ENCODE data around the gene CDX1. TPM values are rescaled to one million over a fixed set of nuclear protein-coding genes. Genes with fewer than 3 reads are reported as not detected.

Gene CDX1
- 1 to 10 TPM; 3.4 to 5.2 TPM for total RNA-seq
- 3.4 TPM for polyA plus RNA-seq (ENCODE audit: insufficient read depth, low read depth, low replicate concordance)
- long read RNA-seq, donor 1, transcript CDX1-201 (3 exons, 1,758 nt), result major isoform, 5 of 5 reads
- long read RNA-seq, donor 1, partial matches to known transcripts, result 0 of 5 reads
- long read RNA-seq, donor 1, other reads (novel, unspliced or antisense), result 0 of 5 reads
- long read RNA-seq, donor 2, partial matches to known transcripts, result 0 of 4 reads
- long read RNA-seq, donor 2, other reads (novel, unspliced or antisense), result 0 of 4 reads

DNA sequence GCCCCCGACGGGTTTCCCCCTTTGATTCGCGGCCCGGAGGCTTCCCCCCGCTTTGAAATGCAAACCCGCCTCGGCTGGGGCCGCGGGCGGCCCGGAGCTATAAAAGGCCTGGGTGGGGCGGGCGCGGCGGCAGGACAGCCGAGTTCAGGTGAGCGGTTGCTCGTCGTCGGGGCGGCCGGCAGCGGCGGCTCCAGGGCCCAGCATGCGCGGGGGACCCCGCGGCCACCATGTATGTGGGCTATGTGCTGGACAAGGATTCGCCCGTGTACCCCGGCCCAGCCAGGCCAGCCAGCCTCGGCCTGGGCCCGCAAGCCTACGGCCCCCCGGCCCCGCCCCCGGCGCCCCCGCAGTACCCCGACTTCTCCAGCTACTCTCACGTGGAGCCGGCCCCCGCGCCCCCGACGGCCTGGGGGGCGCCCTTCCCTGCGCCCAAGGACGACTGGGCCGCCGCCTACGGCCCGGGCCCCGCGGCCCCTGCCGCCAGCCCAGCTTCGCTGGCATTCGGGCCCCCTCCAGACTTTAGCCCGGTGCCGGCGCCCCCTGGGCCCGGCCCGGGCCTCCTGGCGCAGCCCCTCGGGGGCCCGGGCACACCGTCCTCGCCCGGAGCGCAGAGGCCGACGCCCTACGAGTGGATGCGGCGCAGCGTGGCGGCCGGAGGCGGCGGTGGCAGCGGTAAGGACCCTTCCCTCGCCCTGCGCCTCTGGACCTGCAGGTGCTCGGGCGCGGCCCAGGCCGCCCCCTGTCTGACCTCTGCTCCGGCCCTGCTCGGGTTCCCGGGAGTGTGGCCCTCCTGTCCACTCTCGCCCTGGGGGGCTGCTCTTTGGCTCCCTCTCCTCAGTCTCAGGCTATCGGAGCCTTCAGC lies at the start of gene CDX1:
TSS of gene CDX1 (plus strand) at position 129 of the 862 bp plus-strand sequence. CDS start at position 228, 99 bp downstream.
- 57 to 58% methylated on average over 19 to 76 of the region's 93 CpGs for WGBS, 2 donors
- H3K36me3 ChIP-seq (ENCODE audit: low read depth, missing control alignments), result no peaks in the 10 kb centered on the region
- intact Hi-C loops (cut with DNase I; ENCODE audit: low total_unique reads), result no loop called here
- H3K27me3 ChIP-seq, result no peaks in the 10 kb centered on the region
- no peak for DNase-seq
- peak within 1 kb of the TSS; percentile 32 to 43 for H3K4me3 ChIP-seq
- peak within 1 kb of the TSS in 1 of 2 donors; percentile 24 for H3K27ac ChIP-seq
- TF ChIP-seq, protein P1, sequence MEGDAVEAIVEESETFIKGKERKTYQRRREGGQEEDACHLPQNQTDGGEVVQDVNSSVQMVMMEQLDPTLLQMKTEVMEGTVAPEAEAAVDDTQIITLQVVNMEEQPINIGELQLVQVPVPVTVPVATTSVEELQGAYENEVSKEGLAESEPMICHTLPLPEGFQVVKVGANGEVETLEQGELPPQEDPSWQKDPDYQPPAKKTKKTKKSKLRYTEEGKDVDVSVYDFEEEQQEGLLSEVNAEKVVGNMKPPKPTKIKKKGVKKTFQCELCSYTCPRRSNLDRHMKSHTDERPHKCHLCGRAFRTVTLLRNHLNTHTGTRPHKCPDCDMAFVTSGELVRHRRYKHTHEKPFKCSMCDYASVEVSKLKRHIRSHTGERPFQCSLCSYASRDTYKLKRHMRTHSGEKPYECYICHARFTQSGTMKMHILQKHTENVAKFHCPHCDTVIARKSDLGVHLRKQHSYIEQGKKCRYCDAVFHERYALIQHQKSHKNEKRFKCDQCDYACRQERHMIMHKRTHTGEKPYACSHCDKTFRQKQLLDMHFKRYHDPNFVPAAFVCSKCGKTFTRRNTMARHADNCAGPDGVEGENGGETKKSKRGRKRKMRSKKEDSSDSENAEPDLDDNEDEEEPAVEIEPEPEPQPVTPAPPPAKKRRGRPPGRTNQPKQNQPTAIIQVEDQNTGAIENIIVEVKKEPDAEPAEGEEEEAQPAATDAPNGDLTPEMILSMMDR (IDR thresholded peaks at IDR 0.05), result no peak
- TF ChIP-seq POLR2A (IDR thresholded peaks at IDR 0.05), result no peak
- H3K9me3 ChIP-seq, result no peaks in the 10 kb centered on the region
- peaks cover 34% of the 10 kb centered on the region for H3K4me1 ChIP-seq

DNA sequence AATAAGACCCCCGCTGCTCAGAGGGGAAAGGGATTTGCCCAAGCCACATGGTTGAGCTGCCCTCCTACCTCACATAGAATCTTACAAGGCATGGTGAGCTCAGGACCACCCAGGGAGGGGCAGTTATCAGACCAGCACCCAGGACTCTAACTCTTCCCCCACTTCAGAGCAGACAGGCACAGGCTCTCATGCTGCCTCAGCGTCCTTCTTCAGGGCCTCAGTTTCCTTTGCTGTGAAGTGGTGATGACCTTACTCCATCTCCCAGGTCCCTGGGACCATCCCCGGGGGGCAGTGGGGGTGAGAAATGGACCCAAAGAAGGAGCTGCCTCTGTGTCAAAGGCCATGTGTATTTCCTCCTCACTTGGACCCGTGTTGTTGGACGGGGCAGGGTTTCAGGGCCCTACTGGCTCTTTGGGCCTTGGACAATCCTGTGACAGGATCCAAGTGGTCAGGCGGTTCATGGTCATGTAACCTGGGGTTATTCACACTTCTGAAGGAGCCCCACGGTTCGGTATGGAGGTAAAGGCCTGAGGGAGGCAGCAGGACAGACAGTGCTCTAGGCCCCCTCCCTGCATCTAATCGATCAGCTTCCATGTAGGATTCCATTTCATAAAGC lies 48.5 kb upstream of the CDX1 start:
- TF ChIP-seq, protein P1 (IDR thresholded peaks at IDR 0.05), result no peak
- TF ChIP-seq POLR2A (IDR thresholded peaks at IDR 0.05), result no peak
- DNase-seq, result no peak
- no peaks in the 10 kb centered on the region for H3K36me3 ChIP-seq (ENCODE audit: low read depth, missing control alignments)

DNA sequence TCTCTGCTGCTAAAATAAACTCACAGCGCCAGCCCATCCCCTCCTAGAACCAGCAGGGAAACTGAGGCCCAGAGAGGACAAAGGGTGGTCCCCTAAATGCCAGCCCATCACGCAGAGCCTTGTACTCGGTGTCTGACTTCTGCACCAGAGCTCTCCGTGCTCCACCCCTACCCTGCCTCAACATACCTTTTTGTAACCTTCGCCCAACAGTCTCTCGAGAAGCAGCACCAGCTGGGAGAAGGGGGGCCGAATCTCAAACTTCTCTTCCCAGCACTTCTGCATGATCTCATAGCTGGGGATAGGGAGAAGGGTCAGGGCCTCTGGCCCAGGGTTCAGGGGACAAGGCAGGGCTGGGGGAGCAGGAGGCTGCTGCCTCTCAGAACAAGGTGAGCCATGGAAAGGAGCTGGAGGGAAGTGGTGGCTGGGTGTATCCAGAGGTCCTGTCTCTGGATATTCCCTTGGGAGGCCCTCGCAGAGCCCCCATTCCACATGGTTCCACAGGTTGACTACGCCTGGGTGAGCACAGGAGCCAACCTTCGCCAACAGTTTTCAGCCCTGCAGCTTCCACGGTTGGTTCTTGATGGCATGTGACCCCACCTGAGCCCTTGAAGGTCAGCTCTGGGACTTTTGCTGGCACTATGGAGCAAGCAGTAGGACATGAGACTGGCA lies 47.9 kb upstream of the CDX1 start:
- Histone ChIP-seq H3K36me3 (ENCODE audit: low read depth, missing control alignments) (no peaks in the 10 kb centered on the region), H3K9me3 (no peaks in the 10 kb centered on the region), H3K27ac (no peak overlapping the region), H3K27me3 (no peaks in the 10 kb centered on the region), H3K4me3 (no peak overlapping the region), H3K4me1 (no peaks in the 10 kb centered on the region)
- 84 to 94% methylated on average over 7 to 11 of the region's 11 CpGs for WGBS, 2 donors
- intact Hi-C loops (cut with DNase I; ENCODE audit: low total_unique reads), result no loop called here
- DNase-seq, result no peak
- TF ChIP-seq, protein P1 (IDR thresholded peaks at IDR 0.05), result no peak
- no peak for TF ChIP-seq POLR2A (IDR thresholded peaks at IDR 0.05)

More for the DNA sequence above, 48.5 kb upstream of the CDX1 start:
- Histone ChIP-seq H3K27me3 (no peaks in the 10 kb centered on the region), H3K4me1 (peaks cover 6% of the 10 kb centered on the region), H3K9me3 (no peaks in the 10 kb centered on the region), H3K27ac (no peak overlapping the region), H3K4me3 (no peak overlapping the region)
- WGBS, 2 donors, result 74 to 90% methylated on average over 8 to 9 of the region's 9 CpGs
- intact Hi-C loops (cut with DNase I; ENCODE audit: low total_unique reads), result no loop called here

DNA sequence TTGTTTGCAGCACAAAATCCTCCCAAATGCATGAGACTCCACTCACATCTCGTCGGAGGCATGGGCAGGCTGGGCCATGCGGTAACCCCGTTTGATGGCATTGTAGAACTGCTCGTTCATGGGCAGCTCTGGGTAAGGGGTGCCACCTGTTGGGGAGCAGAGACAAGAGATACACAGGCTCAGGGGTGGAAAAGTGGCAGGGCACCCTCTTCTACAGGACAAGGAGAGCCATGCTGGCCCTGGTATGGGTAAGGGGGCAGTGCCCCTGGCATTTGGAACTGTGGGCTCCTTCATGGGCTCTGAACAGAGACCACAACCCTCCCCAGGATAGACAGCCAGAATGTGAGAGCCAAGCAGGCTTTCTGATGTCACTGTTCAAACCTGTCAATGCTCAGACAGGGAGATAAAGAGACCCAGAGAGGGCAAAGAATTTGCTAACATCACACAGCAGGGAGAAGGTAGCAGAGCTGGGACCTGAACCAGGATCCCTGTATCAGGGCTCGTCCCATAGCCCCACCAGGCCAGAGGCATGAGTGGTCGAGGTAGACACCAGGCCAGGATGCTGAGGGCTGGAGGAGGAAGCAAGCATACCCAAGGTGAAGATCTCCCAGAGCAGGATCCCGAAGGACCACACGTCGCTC lies 47.0 kb upstream of the CDX1 start:
- Histone ChIP-seq H3K9me3 (no peaks in the 10 kb centered on the region), H3K27ac (no peak overlapping the region), H3K4me3 (no peak overlapping the region), H3K27me3 (no peaks in the 10 kb centered on the region), H3K36me3 (ENCODE audit: low read depth, missing control alignments) (no peaks in the 10 kb centered on the region), H3K4me1 (no peaks in the 10 kb centered on the region)
- intact Hi-C loops (cut with DNase I; ENCODE audit: low total_unique reads), result loop anchor here (10.0 kb wide), 1 partner anchor 95 kb away; no protein-coding TSS in a partner anchor
- TF ChIP-seq, protein P1 (IDR thresholded peaks at IDR 0.05), result no peak
- no peak for TF ChIP-seq POLR2A (IDR thresholded peaks at IDR 0.05)
- WGBS, 2 donors, result 84 to 85% methylated on average over 10 of the region's 10 CpGs
- DNase-seq, result no peak
